ENCODE results near the gene SARM1.

The SARM1 gene

GRCh38 chr17:28394337-28395116 lies 23.0 kb downstream of the SARM1 start:
- DNase-seq, result no peak

- no peak for DNase-seq
Observed at GRCh38 chr17:28395426-28395825, 23.9 kb downstream of the SARM1 start.

DNA sequence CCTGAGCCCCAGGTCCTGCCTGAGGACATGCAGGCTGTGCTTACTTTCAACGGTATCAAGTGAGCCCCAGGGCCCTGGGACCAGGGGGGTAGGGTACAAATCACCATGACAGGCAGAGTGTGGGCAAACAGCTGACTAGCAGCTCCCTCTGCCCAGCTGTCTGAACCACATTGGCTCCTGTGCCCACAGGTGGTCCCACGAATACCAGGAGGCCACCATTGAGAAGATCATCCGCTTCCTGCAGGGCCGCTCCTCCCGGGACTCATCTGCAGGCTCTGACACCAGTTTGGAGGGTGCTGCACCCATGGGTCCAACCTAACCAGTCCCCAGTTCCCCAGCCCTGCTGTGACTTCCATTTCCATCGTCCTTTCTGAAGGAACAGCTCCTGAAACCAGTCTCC lies 24.5 kb downstream of the SARM1 start:
- DNase-seq, result no peak

DNA sequence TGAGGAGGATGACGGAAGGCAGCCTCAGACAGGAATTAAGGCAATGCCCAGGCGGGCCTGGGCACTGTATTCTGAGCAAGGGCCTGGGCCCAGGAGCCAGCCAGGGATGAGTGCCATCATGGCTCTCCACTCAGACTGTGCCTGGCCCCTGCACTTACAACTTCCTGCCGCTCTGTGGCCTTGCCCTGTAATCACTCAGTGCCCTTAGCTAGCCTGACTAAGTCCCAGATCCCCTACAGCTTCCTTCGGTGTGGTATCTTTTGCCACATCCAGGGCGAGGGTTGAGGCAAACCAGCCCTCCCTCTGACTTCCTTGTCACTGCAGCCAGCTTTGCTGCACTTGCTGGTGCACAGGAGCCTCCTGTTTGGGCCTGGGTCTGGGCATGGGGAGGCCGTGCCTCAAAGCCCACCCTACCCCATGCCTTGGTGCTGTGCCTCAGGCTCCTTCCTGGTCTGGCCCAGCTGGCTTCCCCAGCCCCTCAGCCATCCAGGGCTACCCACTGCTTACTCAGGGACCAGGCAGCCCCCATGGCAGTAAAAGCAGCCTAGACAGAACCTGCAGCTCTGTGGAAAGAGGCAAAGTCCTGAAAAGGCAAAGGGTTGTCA lies 25.2 kb downstream of the SARM1 start:
- DNase-seq, result no peak

DNA sequence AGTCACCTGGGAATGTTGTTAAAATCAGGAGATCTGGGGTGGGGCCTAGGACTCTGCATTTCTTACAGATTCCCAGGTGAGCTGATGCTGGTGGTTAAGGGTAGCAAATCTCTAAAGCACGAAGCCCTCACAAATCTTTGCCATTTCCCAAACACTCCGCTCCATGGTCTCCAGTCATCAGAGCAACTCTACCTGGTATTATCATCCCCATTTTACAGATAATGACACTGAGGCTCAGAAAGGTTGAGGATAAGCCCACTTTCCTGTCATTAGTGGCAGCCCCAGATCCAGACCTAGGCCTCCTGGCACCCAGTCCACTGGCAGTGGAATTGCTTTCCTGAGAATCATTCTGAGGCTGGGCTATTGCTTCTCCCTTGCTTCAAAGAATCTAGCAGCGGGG lies 25.8 kb downstream of the SARM1 start:
- DNase-seq, result no peak

DNA sequence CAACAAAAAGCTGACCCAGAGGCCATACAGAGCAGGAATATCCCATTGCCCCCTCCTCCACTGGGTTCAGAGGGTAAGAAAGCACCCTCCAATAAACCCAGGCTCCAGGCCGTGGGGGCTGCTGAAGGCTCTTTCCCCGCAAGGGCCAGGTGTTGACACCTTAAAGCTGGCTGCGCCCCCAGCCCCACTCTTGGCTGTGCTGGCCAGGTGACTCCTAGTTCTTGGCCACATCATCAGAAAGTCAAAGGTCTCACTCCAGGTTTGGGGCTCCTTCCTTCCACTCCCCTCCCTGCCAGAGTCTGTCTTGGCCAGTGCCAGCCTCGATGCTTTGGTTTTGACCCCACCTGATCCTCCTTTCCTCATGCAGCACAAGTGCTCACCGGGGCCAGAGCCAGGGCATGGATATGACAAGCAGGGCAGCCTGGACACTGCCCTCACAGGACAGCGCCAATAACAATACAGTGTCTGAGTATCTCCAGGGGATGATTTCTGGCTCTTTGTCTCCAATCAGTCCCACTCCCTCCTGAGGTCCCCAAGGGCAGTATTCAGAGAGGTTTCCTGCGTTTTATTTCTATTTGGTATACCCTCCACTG lies 26.3 kb downstream of the SARM1 start:
- DNase-seq, result no peak

DNA sequence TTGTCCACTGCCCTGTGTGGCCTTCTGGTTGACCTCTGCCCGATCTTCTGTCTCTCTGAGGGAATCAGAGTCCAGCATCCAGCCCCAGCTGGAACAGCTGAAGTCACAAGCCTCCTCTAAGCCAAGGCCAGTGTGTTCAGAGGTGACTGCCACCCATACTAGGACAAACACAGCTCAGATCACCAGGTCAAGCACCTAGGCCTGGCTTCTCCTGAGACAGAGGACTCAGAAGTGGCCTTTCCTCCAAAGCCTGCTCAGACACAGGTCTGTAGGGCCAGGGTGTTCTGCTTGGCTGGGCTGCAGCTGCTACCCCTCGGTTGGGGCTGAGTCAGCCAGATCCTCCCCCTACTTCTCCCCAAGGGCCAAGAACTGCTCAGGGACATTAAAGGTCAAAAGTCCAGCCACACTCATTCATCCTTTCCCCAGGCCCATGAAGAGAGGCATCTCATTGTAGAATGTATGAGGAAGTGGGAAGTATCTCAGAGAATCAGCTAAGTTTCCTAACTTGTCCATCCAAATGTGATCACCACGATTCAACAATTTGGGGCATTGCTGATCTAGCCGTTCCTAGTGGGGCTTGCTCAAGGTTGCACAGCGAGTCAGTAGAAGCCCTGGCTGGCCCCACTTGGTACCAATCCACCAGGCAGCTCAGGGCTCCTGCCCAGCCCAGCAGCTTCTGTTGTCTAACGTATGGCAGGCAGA lies 26.9 kb downstream of the SARM1 start:
- DNase-seq, result no peak

DNA sequence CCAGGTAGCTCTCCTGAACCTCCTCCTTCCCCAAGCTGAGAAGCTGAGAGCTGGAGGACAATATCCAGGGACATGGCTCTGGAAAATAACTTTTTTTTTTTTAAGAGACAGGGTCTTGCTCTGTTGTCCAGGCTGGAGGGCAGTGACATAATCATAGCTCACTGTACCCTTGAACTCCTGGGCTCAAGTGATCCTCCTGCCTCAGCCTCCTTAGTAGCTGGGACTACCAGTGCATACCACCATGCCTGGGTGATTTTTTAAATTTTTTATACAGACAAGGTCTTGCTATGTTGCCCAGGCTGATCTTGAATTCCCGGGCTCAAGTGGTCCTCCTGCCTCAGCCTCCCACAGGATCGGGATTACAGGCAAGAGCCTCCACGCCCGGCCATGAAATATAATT lies 28.3 kb downstream of the SARM1 start:
- DNase-seq, result no peak

- DNase-seq, result no peak
Observed at GRCh38 chr17:28402224-28402630, 30.7 kb downstream of the SARM1 start.

- DNase-seq, result no peak
Observed at GRCh38 chr17:28402844-28403243, 31.4 kb downstream of the SARM1 start.

DNA sequence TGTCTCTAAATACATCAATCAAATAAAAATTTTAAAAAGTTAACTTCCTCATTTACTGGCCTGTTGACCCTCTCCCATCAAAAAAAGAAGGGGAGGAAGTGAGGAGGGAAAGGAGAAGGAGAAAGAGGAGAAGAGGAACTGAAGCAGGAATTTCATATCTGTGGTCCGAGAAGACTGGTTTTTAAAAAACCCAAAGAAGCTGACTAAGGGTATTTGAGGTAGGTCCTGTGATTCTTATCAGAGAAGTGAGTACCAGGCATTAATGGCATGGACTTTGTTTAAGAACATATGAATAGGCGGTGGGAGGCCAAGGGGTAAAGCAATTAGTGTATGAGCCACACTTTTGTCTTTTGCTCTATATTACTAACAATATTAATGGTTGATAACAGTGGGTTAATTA lies 32.5 kb downstream of the SARM1 start:
- no peak for DNase-seq

DNA sequence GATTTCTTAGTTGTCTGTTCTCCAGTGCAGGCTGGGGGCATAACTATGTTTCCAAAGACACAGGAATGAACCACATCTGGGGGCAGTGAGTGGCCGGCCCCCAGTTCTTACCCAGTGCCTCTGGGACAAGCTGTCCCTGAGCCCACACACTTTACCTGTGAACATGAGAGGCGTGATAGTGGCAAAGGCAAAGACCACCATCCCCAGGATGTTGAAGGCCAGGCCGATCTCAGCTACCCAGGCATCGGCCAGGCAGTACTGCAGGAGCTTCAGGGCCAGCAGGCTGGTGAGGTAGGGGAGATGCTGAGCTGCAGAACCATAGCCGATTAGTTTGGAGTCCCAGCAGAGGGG lies 32.9 kb downstream of the SARM1 start:
- no peak for DNase-seq

DNA sequence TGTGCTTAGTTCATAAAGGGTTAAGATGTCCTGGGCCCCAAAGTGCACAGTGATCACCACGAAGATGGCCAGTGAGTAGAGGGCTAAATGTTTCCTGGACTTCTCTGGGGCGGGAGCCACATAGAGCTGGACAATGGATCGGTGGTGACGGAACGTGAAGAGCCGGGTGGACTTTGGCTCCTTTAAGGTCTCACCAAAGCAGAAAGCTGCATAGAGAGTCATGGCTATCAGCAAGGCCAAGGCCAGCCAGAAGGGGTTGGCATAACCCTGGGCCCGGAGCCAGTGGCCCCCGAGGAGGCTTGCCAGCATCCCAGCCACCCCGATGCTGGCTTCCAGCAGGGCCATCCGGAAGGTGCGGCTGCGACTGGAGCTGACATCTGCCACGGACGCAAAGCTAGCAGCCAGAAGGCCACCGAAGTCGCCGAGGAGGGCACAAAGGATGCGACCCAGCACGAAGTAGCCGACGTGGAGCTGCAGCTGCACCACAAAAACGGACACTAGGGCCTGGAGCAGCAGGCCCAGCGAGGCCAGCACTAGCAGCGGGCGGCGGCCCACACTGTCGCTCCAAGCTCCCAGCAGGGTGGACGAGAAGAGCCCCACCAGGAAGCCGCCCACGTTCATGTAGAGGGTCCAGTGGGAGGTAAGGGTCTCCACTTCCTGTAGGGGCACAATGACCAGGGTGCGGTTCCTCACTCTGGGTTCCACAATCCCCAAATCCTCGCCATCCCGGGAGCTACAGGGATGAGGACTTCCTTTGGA lies 33.5 kb downstream of the SARM1 start:
- peak in 12 of 56 donors; percentile 19 to 56 (median 33) for DNase-seq

- DNase-seq, result peak in 36 of 56 donors; percentile 28 to 72 (median 54)
Observed at GRCh38 chr17:28405632-28406472, 34.4 kb downstream of the SARM1 start, which contains the start of gene SLC46A1. Gene SLC46A1 (minus strand): TSS chr17:28406212. CDS start chr17:28406114, 98 bp downstream.

- no peak for DNase-seq
Observed at GRCh38 chr17:28406473-28406814, 35.0 kb downstream of the SARM1 start.

DNA sequence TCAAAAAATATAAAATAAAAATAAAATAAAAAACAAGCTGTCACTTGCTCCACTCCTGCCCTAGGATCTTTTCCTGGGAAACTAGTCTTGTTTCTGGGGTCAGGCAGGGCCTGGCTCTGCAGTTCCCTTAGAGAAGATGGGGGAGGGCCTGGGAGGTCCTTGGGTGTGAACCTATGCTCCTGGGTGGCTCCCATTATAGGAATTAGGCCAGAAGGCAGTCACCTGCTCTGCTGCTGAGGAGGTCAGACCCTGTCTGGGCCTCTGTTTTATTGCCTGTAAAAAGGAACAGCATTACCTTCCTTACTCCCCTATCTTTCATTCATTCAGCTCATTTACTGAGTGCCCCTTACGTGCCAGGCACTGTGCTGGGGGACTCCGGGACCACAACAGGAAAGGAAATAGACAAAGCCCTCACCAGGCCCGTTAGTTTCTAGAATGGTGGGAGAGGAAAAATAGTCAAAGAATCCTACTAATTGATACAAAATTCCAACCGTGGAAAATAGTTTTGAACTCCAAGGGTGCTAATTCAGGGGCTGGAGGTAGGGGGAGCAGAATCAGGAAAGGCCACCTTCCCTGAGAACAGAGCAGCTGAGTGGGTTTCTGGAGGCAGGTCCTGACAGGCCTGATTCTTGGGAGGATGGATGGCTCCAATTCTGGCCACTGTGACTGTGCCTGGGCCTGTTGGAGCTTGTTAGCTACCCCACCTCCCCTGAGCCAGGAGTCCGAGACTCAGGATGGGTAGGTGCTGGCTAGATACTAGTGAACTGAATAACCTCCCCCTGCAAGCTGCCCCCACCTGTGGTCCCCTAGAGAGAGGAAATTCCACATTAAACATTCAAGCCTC lies 35.9 kb downstream of the SARM1 start:
- no peak for DNase-seq

GRCh38 chr17:28407974-28408306 lies 36.4 kb downstream of the SARM1 start:
- no peak for DNase-seq

GRCh38 chr17:28412099-28412498 lies 40.6 kb downstream of the SARM1 start:
- no peak for DNase-seq

DNA sequence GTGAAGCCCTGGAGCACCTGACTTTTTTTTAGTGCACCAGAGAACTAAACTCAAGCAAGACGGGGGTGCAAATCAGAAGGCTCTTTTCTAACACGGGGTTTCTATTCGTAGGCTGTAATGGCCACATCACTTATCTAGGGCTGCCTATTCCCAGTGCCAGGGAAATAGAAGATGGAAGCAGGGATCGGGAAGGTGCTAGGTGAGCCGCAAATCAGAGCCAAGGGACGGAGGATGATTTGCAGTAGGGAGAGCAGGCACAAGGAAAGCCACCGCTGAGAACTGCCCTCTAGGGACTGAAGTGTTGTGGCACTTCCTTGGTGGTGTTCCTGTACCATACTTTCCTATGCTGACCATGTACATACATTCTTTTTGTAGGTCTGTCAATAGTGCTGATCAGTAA lies 42.3 kb downstream of the SARM1 start:
- DNase-seq, result no peak

GRCh38 chr17:28415886-28416285 lies 44.4 kb downstream of the SARM1 start:
- no peak for DNase-seq

All from amygdala (tissue), 56 donors.